ENCODE measurements around the gene TMEM185B.

DNA sequence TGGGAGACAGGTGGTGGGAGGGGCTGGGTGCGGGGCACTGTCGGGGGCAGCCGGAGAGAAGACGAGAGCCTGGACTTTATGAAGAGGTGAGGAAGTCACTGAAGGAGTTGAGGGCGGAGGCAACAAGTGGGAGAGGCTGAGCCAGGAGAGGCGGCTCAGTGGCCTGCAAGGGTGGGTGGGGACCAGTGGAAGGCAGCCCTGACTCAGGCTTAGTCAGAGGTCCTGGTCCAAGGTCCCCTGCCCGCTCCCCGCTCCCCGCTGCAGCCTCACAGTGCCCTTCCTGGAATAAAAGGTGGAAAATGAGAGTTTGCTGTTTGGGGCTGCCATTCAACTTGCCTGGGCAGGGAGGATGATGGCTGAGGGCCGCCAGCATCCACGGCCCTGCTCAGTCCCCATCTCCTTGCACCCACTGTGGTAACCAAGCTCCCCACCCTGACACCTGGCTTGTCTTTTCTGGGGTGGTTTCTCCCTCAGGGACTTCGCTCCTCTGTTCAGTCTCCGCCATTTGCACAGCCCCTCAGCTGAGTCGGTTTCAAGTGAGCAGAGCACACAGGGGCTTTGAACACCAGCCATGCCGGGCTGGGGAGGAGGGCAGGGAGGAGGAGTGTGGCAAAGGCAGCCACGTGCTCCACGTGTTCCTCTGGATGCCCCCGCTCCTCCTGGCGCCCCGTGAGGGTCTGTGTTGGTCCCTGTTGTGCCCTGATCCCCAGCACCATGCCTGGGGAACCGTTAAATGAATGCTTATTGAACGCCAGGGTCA, 15.7 kb upstream of the TMEM185B start:
- no peak for TF ChIP-seq POLR2A (IDR thresholded peaks at IDR 0.05)
- TF ChIP-seq, protein P1, sequence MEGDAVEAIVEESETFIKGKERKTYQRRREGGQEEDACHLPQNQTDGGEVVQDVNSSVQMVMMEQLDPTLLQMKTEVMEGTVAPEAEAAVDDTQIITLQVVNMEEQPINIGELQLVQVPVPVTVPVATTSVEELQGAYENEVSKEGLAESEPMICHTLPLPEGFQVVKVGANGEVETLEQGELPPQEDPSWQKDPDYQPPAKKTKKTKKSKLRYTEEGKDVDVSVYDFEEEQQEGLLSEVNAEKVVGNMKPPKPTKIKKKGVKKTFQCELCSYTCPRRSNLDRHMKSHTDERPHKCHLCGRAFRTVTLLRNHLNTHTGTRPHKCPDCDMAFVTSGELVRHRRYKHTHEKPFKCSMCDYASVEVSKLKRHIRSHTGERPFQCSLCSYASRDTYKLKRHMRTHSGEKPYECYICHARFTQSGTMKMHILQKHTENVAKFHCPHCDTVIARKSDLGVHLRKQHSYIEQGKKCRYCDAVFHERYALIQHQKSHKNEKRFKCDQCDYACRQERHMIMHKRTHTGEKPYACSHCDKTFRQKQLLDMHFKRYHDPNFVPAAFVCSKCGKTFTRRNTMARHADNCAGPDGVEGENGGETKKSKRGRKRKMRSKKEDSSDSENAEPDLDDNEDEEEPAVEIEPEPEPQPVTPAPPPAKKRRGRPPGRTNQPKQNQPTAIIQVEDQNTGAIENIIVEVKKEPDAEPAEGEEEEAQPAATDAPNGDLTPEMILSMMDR (IDR thresholded peaks at IDR 0.05): no peak

All from right lobe of liver (tissue), 4 donors.